GM12873 (cell line): ENCODE results near the gene ZFAND6.

Source experiments
- TF ChIP-seq, protein P1 (sequence below): IDR thresholded peaks from 2 replicates; pipeline ENCODE4 v1.5.1; 2012; ENCODE audit warnings: low read depth, mild to moderate bottlenecking, moderate library complexity, low read length, control low read depth; ENCODE audit not compliant: insufficient read depth; ENCODE audit errors: missing control alignments

The ZFAND6 gene

DNA sequence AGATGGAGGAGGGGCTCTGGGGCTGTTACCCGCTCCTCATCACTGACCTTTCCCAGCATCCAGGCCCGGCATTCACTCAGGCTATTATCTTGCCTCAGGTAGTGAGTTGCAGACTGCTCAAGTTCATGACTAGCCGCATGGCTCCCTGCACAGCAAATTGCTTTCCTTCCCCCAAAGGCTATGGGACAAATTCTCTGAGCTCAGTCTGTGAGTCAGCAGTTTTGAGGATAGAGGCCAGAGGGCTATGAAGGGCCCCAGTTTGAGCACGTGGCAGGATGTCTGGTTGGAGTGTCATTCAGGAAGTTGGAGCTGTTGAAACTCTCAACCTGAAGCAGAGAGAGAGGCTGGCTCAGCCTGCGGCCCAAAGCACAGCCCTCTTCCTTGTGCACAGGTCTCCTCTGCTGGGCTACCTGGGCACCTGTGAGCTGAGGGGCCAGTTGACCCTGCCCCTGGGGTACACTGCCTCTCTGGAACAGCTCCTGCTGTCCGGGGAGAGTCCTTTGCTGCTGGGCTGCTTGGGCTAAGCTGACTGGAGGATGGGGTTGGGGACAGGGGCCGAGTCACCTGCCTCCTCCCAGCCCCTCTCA, 101.2 kb downstream of the ZFAND6 start:
- TF ChIP-seq, protein P1, sequence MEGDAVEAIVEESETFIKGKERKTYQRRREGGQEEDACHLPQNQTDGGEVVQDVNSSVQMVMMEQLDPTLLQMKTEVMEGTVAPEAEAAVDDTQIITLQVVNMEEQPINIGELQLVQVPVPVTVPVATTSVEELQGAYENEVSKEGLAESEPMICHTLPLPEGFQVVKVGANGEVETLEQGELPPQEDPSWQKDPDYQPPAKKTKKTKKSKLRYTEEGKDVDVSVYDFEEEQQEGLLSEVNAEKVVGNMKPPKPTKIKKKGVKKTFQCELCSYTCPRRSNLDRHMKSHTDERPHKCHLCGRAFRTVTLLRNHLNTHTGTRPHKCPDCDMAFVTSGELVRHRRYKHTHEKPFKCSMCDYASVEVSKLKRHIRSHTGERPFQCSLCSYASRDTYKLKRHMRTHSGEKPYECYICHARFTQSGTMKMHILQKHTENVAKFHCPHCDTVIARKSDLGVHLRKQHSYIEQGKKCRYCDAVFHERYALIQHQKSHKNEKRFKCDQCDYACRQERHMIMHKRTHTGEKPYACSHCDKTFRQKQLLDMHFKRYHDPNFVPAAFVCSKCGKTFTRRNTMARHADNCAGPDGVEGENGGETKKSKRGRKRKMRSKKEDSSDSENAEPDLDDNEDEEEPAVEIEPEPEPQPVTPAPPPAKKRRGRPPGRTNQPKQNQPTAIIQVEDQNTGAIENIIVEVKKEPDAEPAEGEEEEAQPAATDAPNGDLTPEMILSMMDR, result no peak

DNA sequence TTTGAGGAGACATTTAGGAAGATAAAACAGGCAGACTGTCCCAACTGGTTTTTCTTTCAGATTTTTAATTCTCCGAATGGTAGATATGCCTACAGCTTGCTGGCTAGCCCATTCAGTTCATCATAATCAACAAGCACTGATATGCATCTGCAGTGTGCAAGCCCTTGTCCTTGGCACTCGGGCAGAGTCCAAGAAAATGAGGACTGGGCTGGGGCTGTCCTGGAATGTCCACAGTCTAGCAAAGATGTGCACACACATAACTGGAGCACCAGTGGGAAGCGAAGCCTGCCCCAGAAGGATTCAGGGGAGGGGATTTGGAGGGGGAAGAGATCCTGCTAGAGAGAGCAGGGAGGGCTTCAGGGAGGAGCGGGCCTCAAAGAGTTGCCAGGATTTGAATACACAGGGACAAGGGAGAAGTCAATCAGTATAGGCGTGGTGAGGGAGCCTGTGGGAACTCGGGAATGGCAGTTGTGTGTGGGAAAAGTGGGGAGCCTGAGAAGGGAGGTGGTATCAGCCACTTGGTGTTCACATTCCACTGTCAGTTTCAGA, 102.1 kb downstream of the ZFAND6 start:
- TF ChIP-seq, protein P1, result no peak

GRCh38 chr15:80162059-80162554, 102.6 kb downstream of the ZFAND6 start:
- TF ChIP-seq, protein P1, result no peak

DNA sequence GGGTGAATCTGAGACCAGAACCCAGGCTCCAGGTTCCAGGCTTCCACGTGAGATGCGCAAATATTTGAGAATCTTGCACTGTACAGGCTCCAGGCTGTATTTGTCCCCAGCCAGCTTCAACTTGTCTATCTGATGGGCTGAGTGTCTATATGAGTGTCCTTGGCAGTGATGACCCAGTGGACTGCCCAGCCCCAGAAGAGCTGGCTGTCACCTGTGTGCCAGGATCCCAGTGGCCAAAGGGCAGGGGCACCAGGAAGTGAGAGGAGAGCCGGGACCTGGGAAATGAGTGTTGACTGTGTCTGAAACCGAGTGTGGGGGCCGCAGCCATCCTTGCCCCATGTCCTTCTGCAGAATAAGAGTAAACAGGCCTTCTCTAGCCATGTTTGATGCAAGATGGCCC, 103.7 kb downstream of the ZFAND6 start:
- TF ChIP-seq, protein P1, result no peak

- TF ChIP-seq, protein P1, result no peak
These were observed 104.4 kb downstream of the ZFAND6 start for GRCh38 chr15:80163897-80164296.

DNA sequence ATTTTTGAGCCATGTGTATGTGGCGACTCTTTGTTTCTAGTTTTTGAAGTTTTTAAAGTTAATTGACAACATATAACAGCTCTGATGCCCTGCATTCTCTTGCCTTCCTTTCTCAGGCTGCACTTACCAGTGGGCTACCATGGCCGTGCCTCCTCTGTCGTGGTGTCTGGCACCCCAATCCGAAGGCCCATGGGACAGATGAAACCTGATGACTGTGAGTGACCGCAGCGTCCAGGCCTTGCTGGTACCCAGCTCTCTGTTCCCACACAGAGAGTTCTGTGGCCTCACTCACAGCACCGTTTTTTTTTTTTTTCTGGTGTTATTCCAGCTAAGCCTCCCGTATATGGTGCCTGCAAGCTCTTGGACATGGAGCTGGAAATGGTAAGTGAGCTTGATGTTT, 108.5 kb downstream of the ZFAND6 start:
- TF ChIP-seq, protein P1, result no peak

DNA sequence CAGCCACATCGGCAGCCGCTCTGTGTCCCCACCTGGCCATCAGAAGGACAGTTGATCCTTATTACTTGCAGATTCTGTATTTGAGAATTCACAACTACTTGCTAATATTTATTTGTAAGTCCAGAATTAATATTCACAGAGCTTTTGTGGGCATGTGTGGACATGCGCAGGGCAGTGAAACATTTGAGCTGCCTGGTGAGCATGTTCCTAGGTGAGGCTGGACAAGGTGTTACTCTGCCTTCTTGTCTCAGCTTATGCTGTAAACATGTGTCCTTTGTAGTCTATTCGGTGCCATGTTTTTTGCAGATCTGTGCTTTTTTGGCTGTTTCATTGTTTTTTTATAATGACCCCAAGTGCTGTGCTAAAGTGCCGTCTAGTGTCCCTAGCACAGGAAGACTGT, 108.9 kb downstream of the ZFAND6 start:
- TF ChIP-seq, protein P1, result no peak
